Ascending aorta (tissue), 2 donors: ENCODE data around the gene SLC22A23. TPM values are rescaled to one million over a fixed set of nuclear protein-coding genes. Genes with fewer than 3 reads are reported as not detected.

Experiments
- DNase-seq, 2 donors: peaks; one replicate each; pipeline ENCODE4 v3.0.0-alpha.2; 2019; ENCODE audit warnings: low spot score in 2 of 2
- H3K27ac ChIP-seq, 2 donors: fragments of 200-600 bp; sonication (generic); one replicate each; pipeline ENCODE4 v1.5.1; 2016 to 2017; ENCODE audit warnings: mild to moderate bottlenecking in 1 of 2
- H3K27me3 ChIP-seq: fragments of 200-600 bp; sonication (generic); one replicate; pipeline ENCODE4 v1.5.1; 2017
- H3K36me3 ChIP-seq, 2 donors: fragments of 200-600 bp; sonication (generic); one replicate each; pipeline ENCODE4 v1.5.1; 2016
- H3K4me1 ChIP-seq, 2 donors: fragments of 200-600 bp; sonication (generic); one replicate each; pipeline ENCODE4 v1.5.1; 2016 to 2017; ENCODE audit warnings: mild to moderate bottlenecking in 1 of 2
- H3K4me3 ChIP-seq, 2 donors: fragments of 200-600 bp; sonication (generic); one replicate each; pipeline ENCODE4 v1.5.1; 2016 to 2017; ENCODE audit warnings: mild to moderate bottlenecking in 1 of 2
- H3K9me3 ChIP-seq, 2 donors: fragments of 200-600 bp; sonication (generic); one replicate each; pipeline ENCODE4 v1.5.1; 2016
- intact Hi-C: fragments of 100-400 bp; cut with DNase I; formaldehyde crosslinking; loops from one replicate; pipeline ENCODE4 v1.15.1; 2023
- total RNA-seq: library from RNA; depleted of rRNA; stranded (reverse); fragments of >200 nt; gene quantifications from one replicate; pipeline ENCODE4 v1.1.0, GENCODE V29; 2016
- TF ChIP-seq, protein P1 (sequence below), 3 experiments: fragments of 200-600 bp in 2 of 3; fragments of 450-650 bp in 1 of 3; sonication (generic) in 2 of 3; IDR thresholded peaks; one replicate each; pipeline ENCODE4 v1.5.1; 2016 to 2019; ENCODE audit warnings: antibody characterized with exemption in 3 of 3, mild to moderate bottlenecking in 1 of 3, moderate library complexity in 1 of 3

Gene SLC22A23
- total RNA-seq, 1 donor from 2014 or later = 42.0 TPM

DNA sequence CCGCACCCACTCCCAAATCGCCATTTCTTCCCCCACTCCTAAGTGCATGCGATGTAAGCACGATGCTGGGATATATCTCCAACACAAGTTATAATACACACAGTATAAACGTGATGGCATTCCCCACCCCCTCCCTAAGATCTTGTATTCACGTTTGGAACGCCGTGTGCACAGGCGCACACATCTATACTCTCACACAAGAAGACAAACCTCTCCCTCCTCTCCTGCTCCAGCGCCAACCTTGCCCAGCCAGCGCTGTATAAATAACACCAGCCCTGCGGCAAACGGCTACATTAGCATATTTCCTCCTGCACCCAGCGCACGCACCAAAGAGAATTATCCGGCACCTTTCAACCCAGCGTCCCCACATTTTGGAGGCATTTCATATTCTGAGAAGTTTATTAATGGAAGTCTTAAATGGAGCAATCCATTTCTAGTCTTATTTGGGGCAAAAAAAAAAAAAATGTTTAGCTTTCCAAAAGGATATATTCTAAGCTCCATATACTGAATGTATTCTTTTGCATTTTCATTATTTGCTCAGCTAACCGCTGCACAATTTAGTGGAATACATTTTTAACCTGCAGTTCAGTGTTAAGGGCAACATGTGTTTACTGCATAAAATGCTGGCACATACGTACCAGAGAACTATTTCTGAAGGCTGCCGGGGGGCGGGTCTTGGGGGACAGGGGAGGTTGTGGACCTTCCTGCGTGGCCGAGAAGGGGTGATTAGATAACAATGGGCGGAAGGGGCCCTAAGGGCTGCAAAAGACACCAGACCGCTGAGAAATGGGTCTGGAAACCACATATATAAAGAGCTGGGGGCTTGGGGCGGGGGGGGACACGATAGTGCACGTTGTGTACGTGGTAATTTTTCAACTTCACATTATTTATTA, 1.1 kb upstream of the SLC22A23 start:
- TF ChIP-seq, protein P1, sequence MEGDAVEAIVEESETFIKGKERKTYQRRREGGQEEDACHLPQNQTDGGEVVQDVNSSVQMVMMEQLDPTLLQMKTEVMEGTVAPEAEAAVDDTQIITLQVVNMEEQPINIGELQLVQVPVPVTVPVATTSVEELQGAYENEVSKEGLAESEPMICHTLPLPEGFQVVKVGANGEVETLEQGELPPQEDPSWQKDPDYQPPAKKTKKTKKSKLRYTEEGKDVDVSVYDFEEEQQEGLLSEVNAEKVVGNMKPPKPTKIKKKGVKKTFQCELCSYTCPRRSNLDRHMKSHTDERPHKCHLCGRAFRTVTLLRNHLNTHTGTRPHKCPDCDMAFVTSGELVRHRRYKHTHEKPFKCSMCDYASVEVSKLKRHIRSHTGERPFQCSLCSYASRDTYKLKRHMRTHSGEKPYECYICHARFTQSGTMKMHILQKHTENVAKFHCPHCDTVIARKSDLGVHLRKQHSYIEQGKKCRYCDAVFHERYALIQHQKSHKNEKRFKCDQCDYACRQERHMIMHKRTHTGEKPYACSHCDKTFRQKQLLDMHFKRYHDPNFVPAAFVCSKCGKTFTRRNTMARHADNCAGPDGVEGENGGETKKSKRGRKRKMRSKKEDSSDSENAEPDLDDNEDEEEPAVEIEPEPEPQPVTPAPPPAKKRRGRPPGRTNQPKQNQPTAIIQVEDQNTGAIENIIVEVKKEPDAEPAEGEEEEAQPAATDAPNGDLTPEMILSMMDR (IDR thresholded peaks at IDR 0.05) = no peak
- Histone ChIP-seq H3K27me3 (no peaks in the 10 kb centered on the region), H3K27ac (peak overlapping the region in 1 of 2 donors; percentile 37), H3K9me3 (no peaks in the 10 kb centered on the region), H3K36me3 (no peaks in the 10 kb centered on the region), H3K4me1 (peaks cover 5 to 8% of the 10 kb centered on the region in 2 donors), H3K4me3 (peak overlapping the region; percentile 74 to 79)
- intact Hi-C loops = loop anchor here (5.0 to 10.0 kb wide), 3 partner anchors 176 to 527 kb away; no protein-coding TSS in a partner anchor
- DNase-seq = no peak

GRCh38 chr6:3456395-3456897, 404 bp downstream of the SLC22A23 start:
- H3K4me1 ChIP-seq = peaks cover 5 to 8% of the 10 kb centered on the region in 2 donors

GRCh38 chr6:3455569-3456394, 1.1 kb downstream of the SLC22A23 start:
- H3K4me1 ChIP-seq = peaks cover 5 to 8% of the 10 kb centered on the region in 2 donors
- H3K27ac ChIP-seq = no peak overlapping the region

More at GRCh38 chr6:3456395-3456897, 404 bp downstream of the SLC22A23 start:
- H3K27me3 ChIP-seq = no peaks in the 10 kb centered on the region
- TF ChIP-seq, protein P1 (IDR thresholded peaks at IDR 0.05) = no peak
- H3K4me3 ChIP-seq = peak overlapping the region; percentile 74 to 79
- no peak for DNase-seq
- H3K9me3 ChIP-seq = no peaks in the 10 kb centered on the region
- intact Hi-C loops = loop anchor here (5.0 to 10.0 kb wide), 3 partner anchors 174 to 528 kb away; no protein-coding TSS in a partner anchor
- no peak overlapping the region for H3K27ac ChIP-seq
- H3K36me3 ChIP-seq = no peaks in the 10 kb centered on the region

GRCh38 chr6:3455147-3455568, 1.7 kb downstream of the SLC22A23 start:
- Histone ChIP-seq H3K27ac (no peak overlapping the region), H3K27me3 (no peaks in the 10 kb centered on the region), H3K4me3 (peak overlapping the region; percentile 74 to 79), H3K4me1 (peaks cover 5 to 8% of the 10 kb centered on the region in 2 donors), H3K9me3 (no peaks in the 10 kb centered on the region), H3K36me3 (no peaks in the 10 kb centered on the region)
- intact Hi-C loops = loop anchor here (5.0 to 10.0 kb wide), 3 partner anchors 173 to 530 kb away; no protein-coding TSS in a partner anchor
- no peak for DNase-seq
- TF ChIP-seq, protein P1 (IDR thresholded peaks at IDR 0.05) = no peak

More at GRCh38 chr6:3455569-3456394, 1.1 kb downstream of the SLC22A23 start:
- intact Hi-C loops = loop anchor here (5.0 to 10.0 kb wide), 3 partner anchors 173 to 529 kb away; no protein-coding TSS in a partner anchor
- H3K4me3 ChIP-seq = peak overlapping the region; percentile 74 to 79
- H3K9me3 ChIP-seq = no peaks in the 10 kb centered on the region
- H3K27me3 ChIP-seq = no peaks in the 10 kb centered on the region
- DNase-seq = peak in 1 of 2 donors; percentile 68
- no peaks in the 10 kb centered on the region for H3K36me3 ChIP-seq
- TF ChIP-seq, protein P1 (IDR thresholded peaks at IDR 0.05) = no peak
